B cell (primary cell): ENCODE data around the gene KRTAP20-4. TPM values are rescaled to one million over a fixed set of nuclear protein-coding genes. Genes with fewer than 3 reads are reported as not detected.

Source experiments
- ATAC-seq: fragments of 200-7000 bp; cut with Tn5 transposase; one replicate; pipeline ENCODE4 v1.10.0; 2021; ENCODE audit warnings: low read depth, mild to moderate bottlenecking, moderate number of reproducible peaks, moderate library complexity
- CTCF ChIA-PET: fragments of 350-600 bp; sonication (Branson Sonifier 250); formaldehyde crosslinking; loops from one replicate; lab custom pipeline; 2021; ENCODE audit warnings: antibody characterized with exemption, inconsistent platforms; lab: Charles Lee
- POLR2A ChIA-PET: fragments of 350-600 bp; sonication (Branson Sonifier 250); formaldehyde crosslinking; loops from one replicate; lab custom pipeline; 2021; ENCODE audit warnings: antibody characterized with exemption; lab: Charles Lee
- DNase-seq: peaks from one replicate; pipeline ENCODE4 v3.0.0; 2013
- H2AFZ ChIP-seq: 2 replicates; pipeline ENCODE4 v1.6.1; 2012; ENCODE audit warnings: mild to moderate bottlenecking, low read depth, low read length; ENCODE audit not compliant: insufficient read depth, poor library complexity, severe bottlenecking
- H3K27ac ChIP-seq, 2 donors: 1 replicate in 1 of 2; 2 replicates in 1 of 2; pipeline ENCODE4 v1.5.1; 2012 to 2013; ENCODE audit warnings: low read length in 2 of 2, mild to moderate bottlenecking in 2 of 2, moderate library complexity in 1 of 2
- H3K27me3 ChIP-seq, 4 experiments: fragments of 200-600 bp in 1 of 4; sonication (generic) in 1 of 4; replicated peaks in 1 of 4; 1 replicate in 2 of 4; 2 replicates in 2 of 4; pipeline versions ENCODE4 v1.6.1 to v1.7.0; 2013 to 2016; ENCODE audit warnings: low read length in 3 of 4, mild to moderate bottlenecking in 2 of 4, mixed read lengths in 1 of 4, moderate library complexity in 1 of 4; ENCODE audit not compliant: insufficient read depth in 4 of 4, control insufficient read depth in 3 of 4; ENCODE audit errors: control extremely low read depth in 1 of 4
- H3K36me3 ChIP-seq, 2 experiments: replicated peaks in 1 of 2; 1 replicate in 1 of 2; 2 replicates in 1 of 2; pipeline versions ENCODE4 v1.6.1 to v1.7.1; 2013; ENCODE audit warnings: low read length in 1 of 2; ENCODE audit not compliant: insufficient read depth in 2 of 2, control insufficient read depth in 1 of 2; ENCODE audit errors: control extremely low read depth in 1 of 2, extremely low read depth in 1 of 2
- H3K4me1 ChIP-seq, 2 donors: fragments of 200-600 bp in 1 of 2; sonication (generic) in 1 of 2; 1 replicate in 1 of 2; 2 replicates in 1 of 2; pipeline versions ENCODE4 v1.5.1 to v1.6.1; 2013 to 2017; ENCODE audit warnings: low read length in 2 of 2; ENCODE audit not compliant: control insufficient read depth in 2 of 2, insufficient read depth in 2 of 2
- H3K4me2 ChIP-seq: replicated peaks from 2 replicates; pipeline ENCODE3; 2012; ENCODE audit warnings: mild to moderate bottlenecking, low read depth, low read length; ENCODE audit not compliant: poor library complexity, severe bottlenecking
- H3K4me3 ChIP-seq, 5 experiments: fragments of 200-600 bp in 1 of 5; sonication (generic) in 1 of 5; 1 replicate in 3 of 5; 2 replicates in 2 of 5; pipeline versions ENCODE4 v1.5.1 to v1.7.0; 2011 to 2016; ENCODE audit warnings: low read length in 4 of 5, mild to moderate bottlenecking in 4 of 5, low read depth in 2 of 5, control low read depth in 1 of 5, moderate library complexity in 1 of 5; ENCODE audit not compliant: insufficient read depth in 1 of 5; ENCODE audit errors: control extremely low read depth in 1 of 5, extremely low read depth in 1 of 5
- H3K79me2 ChIP-seq: fragments of 200-600 bp; sonication (generic); one replicate; pipeline ENCODE4 v1.6.0; 2016; ENCODE audit warnings: low read length; ENCODE audit not compliant: control insufficient read depth, insufficient read depth
- H3K9ac ChIP-seq: fragments of 200-600 bp; sonication (generic); 2 replicates; pipeline ENCODE4 v1.6.1; 2017; ENCODE audit warnings: mild to moderate bottlenecking, low read length, moderate library complexity
- H3K9me3 ChIP-seq, 3 donors: one replicate each; pipeline versions ENCODE4 v1.6.1 to v1.7.1; 2013; ENCODE audit warnings: low read length in 2 of 3; ENCODE audit not compliant: control insufficient read depth in 2 of 3, insufficient read depth in 1 of 3; ENCODE audit errors: control extremely low read depth in 1 of 3
- H4K20me1 ChIP-seq: 2 replicates; pipeline ENCODE4 v1.6.0; 2012; ENCODE audit warnings: mild to moderate bottlenecking, low read length; ENCODE audit not compliant: insufficient read depth, control insufficient read depth, poor library complexity, severe bottlenecking
- H3K27ac Mint-ChIP-seq: one replicate; pipeline ENCODE4 v1.8.0; 2021; ENCODE audit warnings: mixed read lengths
- H3K27me3 Mint-ChIP-seq: one replicate; pipeline ENCODE4 v1.8.0; 2021; ENCODE audit warnings: mixed read lengths
- H3K4me1 Mint-ChIP-seq: one replicate; pipeline ENCODE4 v1.8.0; 2021; ENCODE audit warnings: mixed read lengths
- H3K4me3 Mint-ChIP-seq: one replicate; pipeline ENCODE4 v1.8.0; 2021; ENCODE audit warnings: mixed read lengths
- H3K9me3 Mint-ChIP-seq: one replicate; pipeline ENCODE4 v1.8.0; 2022; ENCODE audit warnings: mixed read lengths; ENCODE audit not compliant: insufficient read depth
- CTCF ChIP-seq: fragments of 200-600 bp; IDR thresholded peaks from one replicate; pipeline ENCODE4 v1.8.0; 2022; ENCODE audit warnings: antibody characterized with exemption, mild to moderate bottlenecking
- EZH2 ChIP-seq: IDR thresholded peaks from 2 replicates; pipeline ENCODE4 v1.6.1; 2012; ENCODE audit warnings: borderline replicate concordance, low read depth, mild to moderate bottlenecking, moderate library complexity, low read length; ENCODE audit not compliant: insufficient read depth, poor library complexity, severe bottlenecking
- WGBS: methylation state at CpG from one replicate; pipeline ENCODE4 v1.1.5; 2013; ENCODE audit warnings: missing lambda C conversion rate; ENCODE audit not compliant: insufficient coverage; 5-methylcytosine and 5-hydroxymethylcytosine counted together
- intact Hi-C: fragments of 100-400 bp; cut with micrococcal nuclease; formaldehyde crosslinking; loops from one replicate; pipeline ENCODE4 v1.10.0; 2022
- polyA plus RNA-seq: library from polyadenylated mRNA; depleted of rRNA; stranded (reverse); fragments of >200 nt; gene quantifications from 2 replicates; pipeline ENCODE4 v1.2.3, GENCODE V29; 2012
- small RNA-seq: library from RNA; depleted of rRNA; stranded (forward); fragments of <200 nt; gene quantifications from one replicate; pipeline ENCODE3, GENCODE V24; 2012; ENCODE audit warnings: low replicate concordance, low read depth; ENCODE audit not compliant: insufficient read length
- total RNA-seq, 2 donors: library from RNA; stranded (reverse); fragments of 120-200 nt in 1 of 2; gene quantifications; 1 replicate in 1 of 2; 2 replicates in 1 of 2; pipeline versions ENCODE4 v1.2.3 to v1.2.4, GENCODE V29; 2013 to 2022

KRTAP20-4 gene
- total and polyA plus RNA-seq, 2 donors (not counting 1 experiment from before 2014, with no cell fraction given), result not detected

- Mint-ChIP-seq H3K4me1 (no peaks in the 10 kb centered on the region), H3K27me3 (no peaks in the 10 kb centered on the region)
- TF ChIP-seq CTCF (no peak), EZH2 (no peak)
Observed at GRCh38 chr21:30668776-30669175, 48.3 kb downstream of the KRTAP20-4 start.

More at GRCh38 chr21:30668776-30669175, 48.3 kb downstream of the KRTAP20-4 start:
- no peaks in the 10 kb centered on the region for H3K4me1 ChIP-seq
- H3K79me2 ChIP-seq, result no peaks in the 10 kb centered on the region
- POLR2A ChIA-PET, result no interaction called here
- H3K9me3 ChIP-seq, result peaks cover 0 to 7% (median 0%) of the 10 kb centered on the region in 3 donors
- no peak overlapping the region for H3K4me2 ChIP-seq
- H3K4me3 ChIP-seq, result no peak overlapping the region
- H3K27me3 ChIP-seq, result no peaks in the 10 kb centered on the region
- no peak overlapping the region for H3K27ac ChIP-seq
- Mint-ChIP-seq H3K4me3 (no peak overlapping the region), H3K27ac (no peak overlapping the region), H3K9me3 (peaks cover 2% of the 10 kb centered on the region)
- intact Hi-C loops, result no loop called here
- no peaks in the 10 kb centered on the region for H3K36me3 ChIP-seq
- CTCF ChIA-PET, result no interaction called here
- DNase-seq, result no peak
- H3K9ac ChIP-seq, result no peak overlapping the region
- H2AFZ ChIP-seq, result no peak overlapping the region
- no peaks in the 10 kb centered on the region for H4K20me1 ChIP-seq
- WGBS, result 86% methylated on average over 1 of the region's 1 CpG
- no peak for ATAC-seq

Small RNA genes lying within 50 kb of the gene (small RNA-seq; reads per million reads assigned to genes)
- gene KRTAP20-1 (not detected), gene KRTAP20-3 (not detected), gene KRTAP20-4 (not detected), gene KRTAP22-1 (not detected), gene KRTAP22-2 (not detected)

Other genes with a start within 250 kb of the KRTAP20-4 start
- gene KRTAP13-2, start 248.4 kb upstream of the KRTAP20-4 start, total RNA-seq, result not detected in 2 replicates
- gene KRTAP13-2, start 248.4 kb upstream of the KRTAP20-4 start, polyA plus RNA-seq, result not detected in 2 replicates
- not detected in 2 replicates for gene KRTAP13-1, start 224.6 kb upstream of the KRTAP20-4 start, total RNA-seq
- not detected in 2 replicates for gene KRTAP13-1, start 224.6 kb upstream of the KRTAP20-4 start, polyA plus RNA-seq
- gene KRTAP13-3, start 194.7 kb upstream of the KRTAP20-4 start, total RNA-seq, result not detected in 2 replicates
- not detected in 2 replicates for gene KRTAP13-3, start 194.7 kb upstream of the KRTAP20-4 start, polyA plus RNA-seq
- gene KRTAP13-4, start 190.4 kb upstream of the KRTAP20-4 start, total RNA-seq, result not detected in 2 replicates
- not detected in 2 replicates for gene KRTAP13-4, start 190.4 kb upstream of the KRTAP20-4 start, polyA plus RNA-seq
- gene KRTAP15-1, start 180.4 kb upstream of the KRTAP20-4 start, total RNA-seq, result not detected in 2 replicates
- gene KRTAP15-1, start 180.4 kb upstream of the KRTAP20-4 start, polyA plus RNA-seq, result not detected in 2 replicates
- not detected in 2 replicates for gene KRTAP19-1, start 140.3 kb upstream of the KRTAP20-4 start, total RNA-seq
- not detected in 2 replicates for gene KRTAP19-1, start 140.3 kb upstream of the KRTAP20-4 start, polyA plus RNA-seq
- not detected in 2 replicates for gene KRTAP19-2, start 133.2 kb upstream of the KRTAP20-4 start, total RNA-seq
- not detected in 2 replicates for gene KRTAP19-2, start 133.2 kb upstream of the KRTAP20-4 start, polyA plus RNA-seq
- not detected in 2 replicates for gene KRTAP19-3, start 128.6 kb upstream of the KRTAP20-4 start, total RNA-seq
- gene KRTAP19-3, start 128.6 kb upstream of the KRTAP20-4 start, polyA plus RNA-seq, result not detected in 2 replicates
- not detected in 2 replicates for gene KRTAP19-4, start 123.5 kb upstream of the KRTAP20-4 start, total RNA-seq
- gene KRTAP19-4, start 123.5 kb upstream of the KRTAP20-4 start, polyA plus RNA-seq, result not detected in 2 replicates
- gene KRTAP19-5, start 118.5 kb upstream of the KRTAP20-4 start, total RNA-seq, result not detected in 2 replicates
- gene KRTAP19-5, start 118.5 kb upstream of the KRTAP20-4 start, polyA plus RNA-seq, result not detected in 2 replicates
- gene KRTAP19-6, start 78.8 kb upstream of the KRTAP20-4 start, total RNA-seq, result not detected in 2 replicates
- gene KRTAP19-6, start 78.8 kb upstream of the KRTAP20-4 start, polyA plus RNA-seq, result not detected in 2 replicates
- not detected in 2 replicates for gene KRTAP19-7, start 59.3 kb upstream of the KRTAP20-4 start, total RNA-seq
- gene KRTAP19-7, start 59.3 kb upstream of the KRTAP20-4 start, polyA plus RNA-seq, result not detected in 2 replicates
- gene KRTAP22-2, start 30.2 kb upstream of the KRTAP20-4 start, total RNA-seq, result not detected in 2 replicates
- not detected in 2 replicates for gene KRTAP22-2, start 30.2 kb upstream of the KRTAP20-4 start, polyA plus RNA-seq
- gene KRTAP6-3, start 28.2 kb upstream of the KRTAP20-4 start, total RNA-seq, result not detected in 2 replicates
- not detected in 2 replicates for gene KRTAP6-3, start 28.2 kb upstream of the KRTAP20-4 start, polyA plus RNA-seq
- gene KRTAP6-2, start 21.7 kb upstream of the KRTAP20-4 start, total RNA-seq, result not detected in 2 replicates
- not detected in 2 replicates for gene KRTAP6-2, start 21.7 kb upstream of the KRTAP20-4 start, polyA plus RNA-seq
- gene KRTAP22-1, start 19.5 kb upstream of the KRTAP20-4 start, total RNA-seq, result not detected in 2 replicates
- not detected in 2 replicates for gene KRTAP22-1, start 19.5 kb upstream of the KRTAP20-4 start, polyA plus RNA-seq
- not detected in 2 replicates for gene KRTAP6-1, start 6.7 kb upstream of the KRTAP20-4 start, total RNA-seq
- gene KRTAP6-1, start 6.7 kb upstream of the KRTAP20-4 start, polyA plus RNA-seq, result not detected in 2 replicates
- gene KRTAP20-1, start 4.2 kb upstream of the KRTAP20-4 start, total RNA-seq, result not detected in 2 replicates
- gene KRTAP20-1, start 4.2 kb upstream of the KRTAP20-4 start, polyA plus RNA-seq, result not detected in 2 replicates
- gene KRTAP20-2, start 14.6 kb downstream of the KRTAP20-4 start, total RNA-seq, result not detected in 2 replicates
- not detected in 2 replicates for gene KRTAP20-2, start 14.6 kb downstream of the KRTAP20-4 start, polyA plus RNA-seq
- not detected in 2 replicates for gene KRTAP20-3, start 22.2 kb downstream of the KRTAP20-4 start, total RNA-seq
- not detected in 2 replicates for gene KRTAP20-3, start 22.2 kb downstream of the KRTAP20-4 start, polyA plus RNA-seq
- gene KRTAP21-3, start 98.2 kb downstream of the KRTAP20-4 start, total RNA-seq, result not detected in 2 replicates
- not detected in 2 replicates for gene KRTAP21-3, start 98.2 kb downstream of the KRTAP20-4 start, polyA plus RNA-seq
- not detected in 2 replicates for gene KRTAP21-2, start 126.6 kb downstream of the KRTAP20-4 start, total RNA-seq
- gene KRTAP21-2, start 126.6 kb downstream of the KRTAP20-4 start, polyA plus RNA-seq, result not detected in 2 replicates
- gene KRTAP21-1, start 134.8 kb downstream of the KRTAP20-4 start, total RNA-seq, result not detected in 2 replicates
- not detected in 2 replicates for gene KRTAP21-1, start 134.8 kb downstream of the KRTAP20-4 start, polyA plus RNA-seq
- gene KRTAP8-1, start 192.6 kb downstream of the KRTAP20-4 start, total RNA-seq, result not detected in 2 replicates
- not detected in 2 replicates for gene KRTAP8-1, start 192.6 kb downstream of the KRTAP20-4 start, polyA plus RNA-seq
- not detected in 2 replicates for gene KRTAP7-1, start 209.1 kb downstream of the KRTAP20-4 start, total RNA-seq
- not detected in 2 replicates for gene KRTAP7-1, start 209.1 kb downstream of the KRTAP20-4 start, polyA plus RNA-seq